Right forelimb (tissue), 1 donor: ENCODE results near the gene C12orf43.

ENCODE experiments used
- DNase-seq: peaks from one replicate; pipeline ENCODE4 v3.0.0-alpha.2; 2018

Gene C12orf43

DNA sequence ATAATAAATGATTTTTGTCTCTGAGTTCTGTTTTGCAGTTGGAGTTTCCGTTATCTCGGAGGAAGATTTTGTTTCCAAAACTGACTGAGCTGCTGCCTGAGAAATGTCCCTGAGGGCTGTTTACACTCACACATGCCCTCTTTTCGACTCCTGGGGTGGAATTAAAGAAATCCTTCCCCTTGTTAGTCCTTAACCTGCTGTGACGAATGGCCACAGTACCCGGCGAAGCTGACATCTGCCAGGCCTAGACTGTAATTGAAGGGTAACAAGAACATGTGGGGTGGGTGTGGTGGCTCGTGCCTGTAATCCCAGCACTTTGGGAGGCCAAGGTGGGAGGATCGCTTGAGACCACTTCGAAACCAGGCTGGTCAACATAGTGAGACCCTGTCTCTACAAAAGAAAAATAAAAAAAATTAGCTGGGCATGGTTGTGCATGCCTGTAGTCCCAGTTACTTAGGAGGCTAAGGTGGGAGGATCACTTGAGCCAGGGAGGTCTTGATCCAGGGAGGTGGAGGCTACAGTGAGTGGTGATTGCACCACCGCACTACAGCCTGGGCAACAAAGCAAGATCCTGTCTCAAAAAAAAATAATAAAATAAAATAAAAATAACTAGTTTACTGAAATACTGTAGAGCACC, 14.4 kb upstream of the C12orf43 start:
- DNase-seq = no peak

DNA sequence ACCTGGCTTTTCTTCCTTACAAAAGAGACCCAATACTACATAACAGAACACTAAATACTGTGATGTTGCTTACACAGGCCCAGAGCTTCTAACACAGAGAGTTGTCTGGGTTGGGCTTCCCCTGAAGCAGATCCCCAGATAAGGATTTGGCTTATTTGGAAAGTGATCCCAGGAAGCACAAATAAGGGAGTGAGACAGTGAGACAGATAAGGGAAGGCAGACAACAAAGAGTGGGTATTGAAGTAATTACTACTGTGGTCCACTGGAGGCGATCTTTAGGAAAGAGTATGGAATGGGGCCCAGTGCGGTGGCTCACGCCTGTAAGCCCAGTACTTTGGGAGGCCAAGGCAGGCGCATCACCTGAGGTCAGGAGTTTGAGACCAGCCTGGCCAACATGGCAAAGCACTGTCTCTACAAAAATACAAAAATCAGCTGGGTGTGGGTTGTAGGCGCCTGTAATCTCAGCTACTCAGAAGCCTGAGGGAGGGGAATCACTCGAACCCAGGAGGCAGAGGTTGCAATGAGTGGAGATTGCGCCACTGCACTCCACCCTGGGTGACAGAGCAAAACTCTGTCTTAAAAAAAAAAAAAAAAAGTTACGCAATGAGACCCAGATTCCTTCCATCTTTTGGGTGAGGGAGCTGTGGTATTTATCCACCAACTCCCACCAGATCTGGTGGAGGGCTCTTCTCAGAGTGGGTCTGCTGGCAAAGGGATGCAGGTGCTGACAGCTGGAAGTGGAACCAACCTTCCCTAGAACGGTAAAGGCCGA, 10.2 kb upstream of the C12orf43 start:
- DNase-seq = no peak

DNA sequence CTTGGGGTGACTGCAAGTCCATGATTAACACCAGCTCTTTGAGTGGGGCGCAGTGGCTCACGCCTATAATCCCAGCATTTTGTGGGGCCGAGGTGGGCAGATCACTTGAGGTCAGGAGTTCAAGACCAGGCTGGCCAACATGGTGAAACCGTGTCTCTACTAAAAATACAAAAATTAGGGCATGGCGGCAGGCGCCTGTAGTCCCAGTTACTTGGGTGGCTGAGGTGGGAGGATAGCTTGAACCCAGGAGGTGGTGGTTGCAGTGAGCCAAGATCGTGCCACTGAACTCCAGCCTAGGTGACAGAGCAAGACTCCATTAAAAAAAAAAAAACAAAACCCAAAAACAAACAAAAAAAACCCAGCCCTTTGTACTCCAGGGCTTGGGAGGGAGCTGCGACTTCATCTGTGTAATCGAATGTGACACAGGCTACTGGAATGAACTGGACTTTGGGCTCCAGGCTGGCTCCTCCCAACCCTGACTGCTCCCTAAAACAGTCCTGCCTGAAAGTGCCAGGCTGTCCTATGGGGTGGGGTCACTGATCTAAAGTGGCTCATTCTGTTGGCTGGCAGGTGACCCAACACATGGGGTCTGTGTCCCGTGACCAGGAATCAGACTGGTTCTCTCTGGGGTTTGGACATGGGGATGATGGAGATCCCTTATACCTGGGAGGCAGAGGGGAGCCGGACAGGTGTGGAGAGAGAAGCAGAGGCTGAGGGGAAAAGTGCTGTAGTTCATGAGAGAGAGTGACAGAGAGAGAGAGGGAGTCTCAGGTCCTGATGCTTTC, 9.3 kb upstream of the C12orf43 start:
- no peak for DNase-seq

DNA sequence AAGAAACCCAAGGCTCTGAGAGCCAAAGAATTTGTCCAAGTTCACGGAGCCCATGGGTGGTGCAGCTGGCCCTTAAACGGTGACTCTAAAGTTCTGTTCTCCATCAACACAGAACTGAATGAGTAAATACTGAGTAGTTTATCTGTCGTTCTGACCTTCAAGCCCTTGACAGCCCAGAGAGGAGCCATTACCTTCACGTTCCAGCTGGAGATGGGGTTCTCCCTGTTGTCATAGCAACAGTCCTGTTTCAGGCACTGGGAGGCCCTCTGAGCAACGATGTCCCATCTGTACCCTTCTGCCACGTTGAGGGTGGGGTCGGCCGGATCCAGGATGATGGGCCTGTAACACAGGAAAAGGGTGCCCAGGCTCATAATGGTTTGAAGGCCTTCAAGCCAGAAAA, 7.5 kb upstream of the C12orf43 start:
- DNase-seq = no peak

DNA sequence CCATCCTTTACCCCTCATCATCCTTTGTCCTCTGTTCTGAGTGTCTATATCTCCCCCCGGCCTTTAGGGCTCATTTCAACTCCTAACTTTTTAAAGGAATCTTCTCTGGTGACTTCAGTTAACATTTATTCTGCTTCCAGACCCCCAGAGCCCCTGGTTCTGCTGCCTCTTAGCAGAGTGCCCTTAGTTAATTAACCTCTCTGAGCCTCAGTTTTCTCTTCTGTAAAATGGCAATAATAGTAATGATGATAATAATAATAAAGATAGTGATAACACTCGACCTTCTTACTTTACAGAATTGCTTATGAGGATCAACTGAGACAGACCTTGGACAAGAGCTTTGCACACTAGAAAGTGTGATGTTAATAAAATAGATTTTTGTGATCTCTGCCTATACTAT, 6.4 kb upstream of the C12orf43 start:
- no peak for DNase-seq

DNA sequence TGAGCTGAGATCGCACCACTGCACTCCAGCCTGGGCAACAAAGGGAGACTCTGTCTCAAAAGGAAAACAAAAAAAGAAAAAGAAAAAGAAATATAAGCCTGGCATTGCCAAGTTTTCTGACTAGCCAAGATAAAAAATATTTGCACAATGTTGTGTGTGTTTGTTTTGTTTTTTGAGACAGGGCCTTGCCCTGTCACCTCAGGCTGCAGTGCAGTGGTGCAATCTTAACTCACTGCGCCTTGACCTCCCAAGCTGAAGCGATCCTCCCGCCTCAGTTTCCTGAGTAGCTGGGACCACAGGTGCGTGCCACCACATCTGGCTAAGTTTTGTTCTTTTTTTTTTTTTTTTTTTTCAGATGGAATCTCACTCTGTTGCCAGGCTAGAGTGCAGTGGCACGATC, 5.5 kb upstream of the C12orf43 start:
- DNase-seq = no peak

DNA sequence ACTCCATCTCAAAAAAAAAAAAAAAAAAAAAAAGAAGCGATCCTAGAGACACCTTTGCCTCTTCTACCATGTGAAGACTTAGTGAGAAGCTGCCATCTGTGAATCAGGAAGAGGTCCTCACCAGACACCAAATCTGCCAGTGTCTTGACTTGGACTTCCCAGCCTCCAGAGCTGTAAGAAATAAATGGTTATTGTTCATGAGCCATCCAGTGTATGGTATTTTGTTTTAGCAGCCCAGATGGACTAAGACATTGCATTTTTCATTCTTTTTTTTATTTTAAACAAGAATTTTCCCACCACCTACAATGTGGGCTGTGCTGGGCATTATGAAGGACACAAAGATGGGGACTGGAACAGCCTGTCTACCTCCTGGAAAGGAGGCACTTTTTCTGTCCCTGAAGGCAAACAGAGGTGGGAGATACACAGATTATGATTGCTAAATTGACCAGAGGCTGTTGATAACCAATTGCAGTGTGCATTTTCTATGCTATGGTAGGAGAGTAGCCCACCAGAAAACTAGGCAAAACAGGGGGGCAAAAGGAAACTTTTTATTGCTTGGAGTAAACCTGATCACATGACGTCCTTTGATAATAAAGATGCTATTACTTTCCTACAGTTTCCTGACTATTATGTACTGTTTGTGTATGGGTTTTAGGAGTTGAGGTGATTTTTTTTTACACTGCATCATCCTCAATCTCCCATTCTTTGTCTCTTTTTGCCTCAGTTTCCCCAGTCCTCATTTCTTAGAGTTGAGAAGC, 2.8 kb upstream of the C12orf43 start:
- no peak for DNase-seq

DNA sequence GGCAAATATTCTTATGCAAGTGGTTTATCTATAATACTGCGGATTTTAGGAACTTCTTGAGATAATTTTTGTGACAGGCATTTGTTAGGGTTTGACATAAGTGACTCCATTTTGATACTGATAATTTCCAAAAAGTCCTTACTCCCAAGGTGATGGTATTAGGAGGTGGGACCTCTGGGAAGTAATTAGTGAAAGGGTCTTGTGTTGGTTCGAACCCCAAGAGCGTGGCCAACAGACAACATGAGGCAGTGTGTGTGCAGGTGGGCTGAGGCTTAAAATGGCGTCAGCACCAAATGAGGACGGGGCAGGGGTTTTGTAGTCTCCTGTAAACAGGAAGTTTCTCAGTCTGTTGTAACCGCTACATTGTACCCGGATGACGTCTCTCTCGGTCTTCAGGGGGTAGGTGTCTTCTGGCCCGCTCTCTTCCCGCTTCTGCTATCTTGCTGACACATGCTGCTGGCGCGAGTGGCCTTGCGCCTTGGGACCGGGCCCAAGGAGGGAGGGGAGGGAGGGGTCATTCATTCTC, 1.7 kb upstream of the C12orf43 start:
- no peak for DNase-seq

DNA sequence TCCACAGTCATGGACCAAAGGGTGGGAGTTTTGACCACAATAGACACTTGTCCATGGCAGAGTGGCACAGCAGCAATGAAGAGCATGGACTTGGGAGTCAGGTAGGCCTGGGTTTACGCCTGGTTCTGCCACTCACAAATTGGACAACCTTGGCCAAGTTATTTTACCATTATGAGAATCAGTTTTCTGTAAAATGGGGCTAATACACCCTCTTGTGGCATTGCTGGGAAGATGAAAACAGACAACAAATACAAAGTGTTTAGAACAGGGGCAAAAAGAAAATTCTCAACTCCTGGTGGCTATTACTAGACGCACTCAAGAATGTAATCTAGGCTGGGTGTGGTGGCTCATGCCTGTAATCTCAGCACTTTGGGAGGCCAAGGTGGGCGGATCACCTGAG, 2.6 kb downstream of the C12orf43 start:
- DNase-seq = no peak

DNA sequence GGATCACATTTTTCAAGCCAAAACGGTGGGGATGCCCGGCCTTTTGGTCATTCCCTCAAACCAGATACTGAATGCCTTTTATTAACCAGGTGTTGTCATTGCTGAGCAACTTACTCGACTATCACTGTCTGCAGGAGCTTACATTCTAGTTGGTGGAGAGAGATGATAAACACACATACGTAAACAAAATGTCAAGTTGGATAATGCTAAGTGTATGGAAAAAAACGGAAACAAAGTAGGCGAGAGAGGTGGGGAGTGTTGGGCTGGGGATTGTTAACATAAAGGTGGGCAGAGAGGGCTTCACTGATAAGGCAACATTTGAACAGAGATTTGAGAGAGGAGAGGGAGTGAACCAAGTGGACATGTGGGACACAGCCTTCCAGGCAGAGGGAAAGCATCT, 4.5 kb downstream of the C12orf43 start:
- no peak for DNase-seq

DNA sequence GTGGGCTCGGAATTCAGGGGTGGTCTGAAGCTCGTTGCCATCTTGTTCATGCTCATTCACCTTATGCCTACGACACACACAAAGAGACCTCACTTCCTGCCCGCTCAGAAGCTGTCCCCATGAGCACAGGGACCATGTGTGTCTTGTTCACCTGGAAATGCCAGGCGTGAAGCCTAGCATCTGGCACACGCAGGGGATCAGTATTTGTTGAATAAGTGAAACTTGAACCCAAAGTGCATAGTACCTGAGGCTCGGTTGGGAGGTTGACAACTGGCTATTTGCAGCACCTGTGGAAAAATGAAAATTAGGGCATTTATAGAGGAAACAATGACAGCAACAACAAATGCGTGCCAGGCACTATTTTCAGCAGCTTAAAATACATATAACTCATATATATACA, 5.4 kb downstream of the C12orf43 start:
- no peak for DNase-seq

DNA sequence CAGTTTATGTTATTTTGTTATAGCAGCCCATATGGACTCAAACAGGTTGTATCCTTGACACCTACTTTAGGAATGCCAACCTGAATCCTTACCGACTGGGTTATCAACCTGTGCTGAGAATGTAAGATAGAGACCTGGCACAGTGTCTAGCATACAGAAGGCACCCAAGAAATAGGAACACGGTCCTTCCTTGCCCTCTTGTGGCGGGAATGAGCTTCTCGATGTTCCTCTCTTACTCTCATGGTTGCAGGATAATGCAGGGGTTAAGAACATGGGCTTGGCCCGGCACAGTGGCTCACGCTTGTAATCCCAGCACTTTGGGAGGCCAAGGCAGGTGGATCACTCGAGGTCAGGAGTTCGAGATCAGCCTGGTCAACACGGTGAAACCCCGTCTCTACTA, 6.5 kb downstream of the C12orf43 start:
- DNase-seq = no peak

DNA sequence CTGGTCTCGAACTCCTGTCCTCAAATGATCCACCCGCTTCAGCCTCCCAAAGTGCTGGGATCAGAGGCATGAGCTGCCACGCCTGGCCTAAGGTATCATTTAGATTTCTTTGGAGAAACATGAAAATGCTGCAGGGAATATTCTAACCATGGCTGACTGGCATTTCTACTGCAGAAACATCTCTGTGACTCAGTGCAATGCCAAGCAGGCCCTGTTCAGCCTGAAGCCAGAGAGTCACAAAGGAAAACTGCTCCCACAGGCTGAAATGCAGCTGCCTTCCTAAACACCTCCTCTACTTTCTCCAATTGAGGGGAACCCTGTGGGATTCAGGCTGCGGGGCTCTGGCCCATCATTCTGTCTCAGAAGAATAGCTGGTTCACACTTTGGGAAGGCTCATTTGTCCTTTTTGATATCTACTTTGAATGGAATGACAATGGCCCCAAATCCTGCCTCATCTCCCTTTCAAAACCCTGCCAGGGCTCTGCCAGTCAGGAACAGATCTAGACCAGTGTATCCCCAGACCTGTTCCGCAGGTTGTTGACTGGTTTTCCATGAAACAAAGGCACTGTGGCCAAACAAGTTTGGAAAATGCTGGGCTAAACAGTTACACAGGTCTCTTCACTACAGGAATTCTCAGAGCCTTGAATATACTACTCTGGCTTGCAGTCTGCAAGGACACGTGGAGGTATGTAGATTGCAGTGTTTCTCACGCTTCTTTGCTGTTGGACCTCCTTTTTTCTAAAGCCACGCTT, 7.8 kb downstream of the C12orf43 start:
- DNase-seq = no peak

DNA sequence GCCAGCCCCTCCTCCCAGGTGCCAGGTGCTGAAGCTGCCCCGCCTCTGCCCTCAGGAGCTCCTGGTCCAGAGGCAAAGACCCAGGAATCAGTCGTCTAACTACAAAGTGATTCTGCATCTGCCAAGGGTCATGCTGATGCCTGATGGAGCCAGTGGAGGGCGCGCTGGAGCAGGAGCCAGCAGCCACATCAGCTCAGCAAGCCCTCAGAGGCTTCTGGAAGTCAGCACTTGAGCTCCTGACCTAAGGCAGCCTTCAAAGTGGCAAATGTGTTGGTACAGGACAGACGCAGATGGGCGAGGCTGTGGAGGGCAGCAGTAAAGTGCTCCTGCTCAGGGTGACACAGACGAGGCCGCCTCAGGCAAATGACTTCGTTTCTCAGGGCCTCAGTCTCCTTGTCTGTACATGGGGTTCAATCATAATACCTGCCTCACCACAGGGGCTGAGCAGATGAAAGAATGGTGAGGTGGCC, 10.9 kb downstream of the C12orf43 start:
- no peak for DNase-seq

DNA sequence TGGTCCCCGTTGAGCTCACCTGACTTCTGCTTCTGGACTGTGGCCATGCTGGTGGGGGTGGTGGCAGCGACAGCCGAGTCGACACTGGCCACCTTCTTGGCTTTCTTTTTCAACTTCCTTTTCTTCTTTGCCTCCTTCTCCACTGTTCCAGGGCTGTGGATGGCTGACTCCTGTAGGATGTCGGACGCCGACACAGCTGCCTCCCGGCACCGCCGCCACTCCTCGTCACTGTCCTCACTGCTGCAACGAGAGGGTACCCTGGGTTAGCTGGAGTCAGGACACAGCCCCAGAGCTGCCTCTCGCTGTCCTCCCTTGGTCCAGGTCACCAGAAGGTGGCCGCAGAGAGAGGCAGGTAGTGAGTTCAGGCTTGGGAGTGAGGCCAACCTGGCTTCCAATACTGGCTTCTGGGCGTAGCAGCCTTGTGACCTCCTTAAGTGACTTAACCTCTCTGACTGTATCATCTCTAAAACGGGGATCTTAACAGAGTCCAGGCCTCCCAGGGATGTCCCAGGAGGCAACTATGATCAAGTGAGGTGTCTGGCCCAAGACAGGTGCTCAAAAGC, 12.0 kb downstream of the C12orf43 start:
- DNase-seq = no peak

DNA sequence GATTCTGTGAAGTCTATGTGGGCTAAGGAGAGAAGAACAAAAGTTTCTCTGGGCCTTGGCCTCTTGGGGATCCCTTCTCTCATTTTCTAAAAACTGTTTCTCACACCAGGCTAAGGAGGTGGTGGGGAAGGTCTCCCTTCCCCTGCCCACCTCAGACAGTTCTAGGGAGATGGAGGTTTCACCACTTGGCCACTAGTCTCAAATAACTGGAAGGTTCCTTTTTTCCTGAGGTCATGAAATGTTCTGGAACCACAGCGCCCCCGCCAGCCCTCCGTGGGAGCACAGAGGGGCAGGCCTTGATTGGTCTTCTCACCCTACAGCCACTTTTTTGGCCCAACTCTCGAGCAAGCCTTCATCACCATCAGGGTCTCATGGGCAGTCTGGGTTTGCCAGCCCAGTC, 12.6 kb downstream of the C12orf43 start:
- no peak for DNase-seq

DNA sequence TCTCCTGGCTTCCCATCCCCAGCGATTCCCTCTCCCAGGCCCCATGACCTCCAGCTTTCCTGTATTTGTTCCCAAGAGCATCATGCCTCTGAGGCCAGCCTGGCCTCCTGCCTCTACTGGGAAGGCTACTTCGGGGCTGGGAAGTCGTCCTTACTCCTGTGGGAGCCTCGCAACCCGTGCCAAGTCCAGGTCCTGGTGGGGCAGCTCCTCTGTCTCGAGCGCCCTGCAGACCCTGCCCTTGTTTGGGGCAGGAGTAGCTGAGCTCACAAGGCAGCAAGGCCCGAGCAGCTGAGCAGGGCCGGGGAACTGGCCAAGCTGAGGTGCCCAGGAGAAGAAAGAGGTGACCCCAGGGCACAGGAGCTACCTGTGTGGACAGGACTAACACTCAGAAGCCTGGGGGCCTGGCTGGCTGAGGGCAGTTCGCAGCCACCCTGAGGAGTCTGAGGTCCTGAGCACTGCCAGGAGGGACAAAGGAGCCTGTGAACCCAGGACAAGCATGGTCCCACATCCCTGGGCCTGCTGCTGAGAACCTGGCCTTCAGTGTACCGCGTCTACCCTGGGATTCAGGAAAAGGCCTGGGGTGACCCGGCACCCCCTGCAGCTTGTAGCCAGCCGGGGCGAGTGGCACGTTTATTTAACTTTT, 14.3 kb downstream of the C12orf43 start:
- no peak for DNase-seq

DNA sequence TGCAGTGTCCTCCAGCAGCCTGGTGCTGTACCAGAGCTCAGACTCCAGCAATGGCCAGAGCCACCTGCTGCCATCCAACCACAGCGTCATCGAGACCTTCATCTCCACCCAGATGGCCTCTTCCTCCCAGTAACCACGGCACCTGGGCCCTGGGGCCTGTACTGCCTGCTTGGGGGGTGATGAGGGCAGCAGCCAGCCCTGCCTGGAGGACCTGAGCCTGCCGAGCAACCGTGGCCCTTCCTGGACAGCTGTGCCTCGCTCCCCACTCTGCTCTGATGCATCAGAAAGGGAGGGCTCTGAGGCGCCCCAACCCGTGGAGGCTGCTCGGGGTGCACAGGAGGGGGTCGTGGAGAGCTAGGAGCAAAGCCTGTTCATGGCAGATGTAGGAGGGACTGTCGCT, 15.2 kb downstream of the C12orf43 start:
- DNase-seq = no peak

DNA sequence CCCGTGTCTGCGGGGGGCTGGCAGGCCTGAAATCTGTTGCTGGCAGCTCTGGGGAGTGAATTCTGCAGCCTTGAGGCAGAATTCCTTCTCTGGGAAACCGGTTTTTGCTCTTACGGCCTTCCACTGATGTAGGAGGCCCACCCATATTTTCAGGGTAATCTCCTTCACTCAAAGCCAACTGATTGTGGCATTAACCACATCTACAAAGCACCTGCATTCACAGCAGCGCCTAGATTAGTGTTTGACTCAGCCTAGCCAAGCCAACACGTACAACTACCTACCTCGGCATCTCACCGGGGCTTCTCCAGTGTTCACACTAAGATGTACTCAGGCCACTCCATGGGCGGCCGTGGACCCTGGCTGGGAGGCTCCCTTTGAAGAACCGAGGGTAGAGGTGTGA, 15.8 kb downstream of the C12orf43 start:
- DNase-seq = no peak

DNA sequence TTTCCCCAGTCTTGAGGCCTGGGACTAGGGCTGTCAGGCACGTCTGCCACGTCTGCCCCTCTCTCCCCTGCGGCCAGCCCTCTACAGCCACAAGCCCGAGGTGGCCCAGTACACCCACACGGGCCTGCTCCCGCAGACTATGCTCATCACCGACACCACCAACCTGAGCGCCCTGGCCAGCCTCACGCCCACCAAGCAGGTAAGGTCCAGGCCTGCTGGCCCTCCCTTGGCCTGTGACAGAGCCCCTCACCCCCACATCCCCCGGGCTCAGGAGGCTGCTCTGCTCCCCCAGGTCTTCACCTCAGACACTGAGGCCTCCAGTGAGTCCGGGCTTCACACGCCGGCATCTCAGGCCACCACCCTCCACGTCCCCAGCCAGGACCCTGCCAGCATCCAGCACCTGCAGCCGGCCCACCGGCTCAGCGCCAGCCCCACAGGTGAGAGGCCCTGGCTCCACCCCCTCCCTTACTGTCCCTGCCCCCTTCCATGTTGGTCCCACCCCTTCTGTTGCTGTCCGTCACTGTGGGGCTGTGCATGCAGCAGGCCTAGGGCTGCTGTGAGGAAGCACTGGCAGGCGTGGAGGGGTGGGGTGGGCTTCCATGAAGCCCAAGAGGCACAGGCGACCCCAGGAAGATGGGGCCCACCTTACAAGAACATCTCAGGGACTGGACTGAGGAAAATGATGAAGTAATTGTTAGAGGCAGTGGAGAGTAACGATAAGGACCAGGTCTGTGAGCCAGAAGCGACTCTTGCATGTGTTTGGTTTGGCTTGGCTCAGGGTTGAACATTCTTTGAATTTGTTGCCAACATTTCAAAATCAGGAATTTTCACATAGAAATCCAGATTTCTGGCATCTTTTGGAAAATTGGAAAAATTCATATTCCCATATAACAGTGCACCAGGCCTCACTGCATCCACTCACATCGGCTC, 16.8 kb downstream of the C12orf43 start:
- no peak for DNase-seq
